Retinal pigment epithelial cell (primary cell): ENCODE results near the gene PCNA.

Experiments used
- DNase-seq: peaks from one replicate; pipeline ENCODE4 v3.0.0-alpha.2; 2010; ENCODE audit warnings: low read depth
- H3K4me3 ChIP-seq: 2 replicates; pipeline ENCODE4 v1.5.1; 2011; ENCODE audit warnings: mild to moderate bottlenecking, low read length, control low read depth, moderate library complexity
- CTCF ChIP-seq: conservative IDR thresholded peaks from 2 replicates; pipeline ENCODE4 v1.5.1; 2011; ENCODE audit warnings: low read depth, low read length, control low read depth, inconsistent platforms

Gene PCNA

GRCh38 chr20:5065166-5065878 lies 54.4 kb downstream of the PCNA start:
- no peak overlapping the region for H3K4me3 ChIP-seq
- DNase-seq: no peak
- no peak for TF ChIP-seq CTCF
